ENCODE data around the gene OLA1.

DNA sequence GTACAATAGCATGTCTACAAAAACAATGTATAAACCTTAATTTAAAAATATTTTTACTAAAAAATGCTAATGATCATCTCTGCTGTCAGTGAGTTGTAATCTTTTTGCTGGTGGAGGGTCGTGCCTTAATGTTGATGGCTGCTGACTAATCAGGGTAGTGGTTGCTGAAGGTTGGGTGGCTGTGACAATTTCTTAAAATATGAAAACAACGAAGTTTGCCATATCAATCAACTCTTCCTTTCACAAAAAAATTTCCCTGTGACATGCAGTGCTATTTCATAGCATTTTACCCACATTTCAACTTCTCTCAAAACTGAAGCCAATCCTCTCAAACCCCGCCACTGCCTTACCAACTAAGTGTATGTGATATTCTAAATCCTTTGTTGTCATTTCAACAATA, 112.4 kb downstream of the OLA1 start:
- TF ChIP-seq, protein P1, sequence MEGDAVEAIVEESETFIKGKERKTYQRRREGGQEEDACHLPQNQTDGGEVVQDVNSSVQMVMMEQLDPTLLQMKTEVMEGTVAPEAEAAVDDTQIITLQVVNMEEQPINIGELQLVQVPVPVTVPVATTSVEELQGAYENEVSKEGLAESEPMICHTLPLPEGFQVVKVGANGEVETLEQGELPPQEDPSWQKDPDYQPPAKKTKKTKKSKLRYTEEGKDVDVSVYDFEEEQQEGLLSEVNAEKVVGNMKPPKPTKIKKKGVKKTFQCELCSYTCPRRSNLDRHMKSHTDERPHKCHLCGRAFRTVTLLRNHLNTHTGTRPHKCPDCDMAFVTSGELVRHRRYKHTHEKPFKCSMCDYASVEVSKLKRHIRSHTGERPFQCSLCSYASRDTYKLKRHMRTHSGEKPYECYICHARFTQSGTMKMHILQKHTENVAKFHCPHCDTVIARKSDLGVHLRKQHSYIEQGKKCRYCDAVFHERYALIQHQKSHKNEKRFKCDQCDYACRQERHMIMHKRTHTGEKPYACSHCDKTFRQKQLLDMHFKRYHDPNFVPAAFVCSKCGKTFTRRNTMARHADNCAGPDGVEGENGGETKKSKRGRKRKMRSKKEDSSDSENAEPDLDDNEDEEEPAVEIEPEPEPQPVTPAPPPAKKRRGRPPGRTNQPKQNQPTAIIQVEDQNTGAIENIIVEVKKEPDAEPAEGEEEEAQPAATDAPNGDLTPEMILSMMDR (IDR thresholded peaks at IDR 0.05; ENCODE audit: low read depth, low read length, poor library complexity, severe bottlenecking): no peak
- TF ChIP-seq EZH2phosphoT487 (IDR thresholded peaks at IDR 0.05; ENCODE audit: borderline replicate concordance, low read length): no peak
